H9 (cell line): ENCODE measurements around the gene KIAA2012. TPM values are rescaled to one million over a fixed set of nuclear protein-coding genes. Genes with fewer than 3 reads are reported as not detected.
A peak's percentile ranks its signal among the peaks of the same experiment; 100 is the strongest.

Source experiments
- DNase-seq: peaks from one replicate; pipeline ENCODE4 v3.0.0-alpha.2; 2017
- H2AFZ ChIP-seq: one replicate; pipeline ENCODE4 v1.6.1; 2013; ENCODE audit warnings: mild to moderate bottlenecking, low read length, control low read depth, moderate library complexity
- H2AK5ac ChIP-seq: 2 replicates; pipeline ENCODE4 v1.6.1; 2013; ENCODE audit warnings: low read length, control low read depth, mixed read lengths; ENCODE audit not compliant: insufficient read length
- H2BK120ac ChIP-seq: one replicate; pipeline ENCODE4 v1.6.1; 2013; ENCODE audit warnings: low read depth, mild to moderate bottlenecking, low read length, control low read depth, inconsistent platforms; ENCODE audit not compliant: poor library complexity, severe bottlenecking
- H2BK12ac ChIP-seq: 2 replicates; pipeline ENCODE4 v1.6.1; 2013; ENCODE audit warnings: low read length, control low read depth, mixed read lengths, low read depth; ENCODE audit not compliant: insufficient read length
- H2BK15ac ChIP-seq: 2 replicates; pipeline ENCODE4 v1.6.1; 2013; ENCODE audit warnings: low read depth, low read length, control low read depth
- H2BK20ac ChIP-seq: one replicate; pipeline ENCODE4 v1.6.1; 2013; ENCODE audit warnings: low read depth, mild to moderate bottlenecking, low read length, control low read depth, inconsistent platforms; ENCODE audit not compliant: poor library complexity, severe bottlenecking
- H2BK5ac ChIP-seq: 2 replicates; pipeline ENCODE4 v1.6.1; 2013; ENCODE audit warnings: low read length, control low read depth, mixed read lengths; ENCODE audit not compliant: insufficient read length
- H3K14ac ChIP-seq: 2 replicates; pipeline ENCODE4 v1.6.1; 2013; ENCODE audit warnings: low read length, control low read depth; ENCODE audit not compliant: insufficient read depth
- H3K18ac ChIP-seq: 2 replicates; pipeline ENCODE4 v1.6.1; 2013; ENCODE audit warnings: low read depth, mild to moderate bottlenecking, mixed read lengths, low read length, control low read depth; ENCODE audit not compliant: insufficient read length
- H3K23ac ChIP-seq: 2 replicates; pipeline ENCODE4 v1.6.1; 2013; ENCODE audit warnings: low read length, control low read depth, mixed read lengths, low read depth; ENCODE audit not compliant: insufficient read length
- H3K23me2 ChIP-seq: 2 replicates; pipeline ENCODE4 v1.6.1; 2013; ENCODE audit warnings: low read depth, mild to moderate bottlenecking, mixed read lengths, low read length, control low read depth; ENCODE audit not compliant: insufficient read length, poor library complexity, severe bottlenecking
- H3K27ac ChIP-seq: 2 replicates; pipeline ENCODE4 v1.5.1; 2013; ENCODE audit warnings: low read length, control low read depth, mixed read lengths, low read depth; ENCODE audit not compliant: insufficient read length
- H3K27me3 ChIP-seq: 2 replicates; pipeline ENCODE4 v1.6.1; 2013; ENCODE audit warnings: low read length, control low read depth, inconsistent platforms; ENCODE audit not compliant: insufficient read depth
- H3K4ac ChIP-seq: 2 replicates; pipeline ENCODE4 v1.6.1; 2013; ENCODE audit warnings: low read depth, mild to moderate bottlenecking, control low read depth, inconsistent platforms, low read length, moderate library complexity
- H3K4me1 ChIP-seq: 2 replicates; pipeline ENCODE4 v1.6.1; 2013; ENCODE audit warnings: low read length, control low read depth, inconsistent platforms; ENCODE audit not compliant: insufficient read depth
- H3K4me2 ChIP-seq: 2 replicates; pipeline ENCODE4 v1.6.1; 2013; ENCODE audit warnings: low read length, control low read depth, mixed read lengths; ENCODE audit not compliant: insufficient read length, insufficient read depth
- H3K56ac ChIP-seq: 2 replicates; pipeline ENCODE4 v1.6.1; 2013; ENCODE audit warnings: low read depth, mild to moderate bottlenecking, mixed read lengths, low read length, control low read depth; ENCODE audit not compliant: insufficient read length
- H3K79me1 ChIP-seq: 2 replicates; pipeline ENCODE4 v1.6.1; 2013; ENCODE audit warnings: low read depth, mild to moderate bottlenecking, moderate library complexity, low read length, control low read depth, inconsistent platforms; ENCODE audit not compliant: insufficient read depth, poor library complexity, severe bottlenecking
- H3K79me2 ChIP-seq: 2 replicates; pipeline ENCODE4 v1.6.1; 2013; ENCODE audit warnings: low read length, control low read depth, inconsistent platforms; ENCODE audit not compliant: insufficient read depth
- H3K9ac ChIP-seq: 2 replicates; pipeline ENCODE4 v1.6.1; 2013; ENCODE audit warnings: low read length, control low read depth, mixed read lengths; ENCODE audit not compliant: insufficient read length; ENCODE audit errors: extremely low read depth
- H3K9me3 ChIP-seq: one replicate; pipeline ENCODE4 v1.6.1; 2013; ENCODE audit warnings: low read depth, low read length, inconsistent platforms; ENCODE audit not compliant: control insufficient read depth
- H3T11ph ChIP-seq: one replicate; pipeline ENCODE4 v1.6.1; 2013; ENCODE audit warnings: mild to moderate bottlenecking, low read length, control low read depth, inconsistent platforms
- H4K20me1 ChIP-seq: one replicate; pipeline ENCODE4 v1.6.1; 2013; ENCODE audit not compliant: control insufficient read depth, insufficient read length, insufficient read depth
- H4K5ac ChIP-seq: 2 replicates; pipeline ENCODE4 v1.6.1; 2013; ENCODE audit warnings: low read depth, mild to moderate bottlenecking, mixed read lengths, low read length, control low read depth; ENCODE audit not compliant: insufficient read length
- H4K8ac ChIP-seq: replicated peaks from 2 replicates; pipeline ENCODE4 v1.6.1; 2013; ENCODE audit warnings: low read length, control low read depth, mixed read lengths, low read depth; ENCODE audit not compliant: insufficient read length
- H4K91ac ChIP-seq: 2 replicates; pipeline ENCODE4 v1.6.1; 2013; ENCODE audit warnings: low read depth, mild to moderate bottlenecking, moderate library complexity, mixed read lengths, low read length, control low read depth; ENCODE audit not compliant: insufficient read length
- H3K27ac Mint-ChIP-seq, 3 experiments: 2 replicates in 2 of 3; 3 replicates in 1 of 3; pipeline ENCODE4 v1.8.0; 2020 to 2021; ENCODE audit warnings: mixed read lengths in 3 of 3, mild to moderate bottlenecking in 1 of 3, moderate library complexity in 1 of 3
- H3K27me3 Mint-ChIP-seq: 2 replicates; pipeline ENCODE4 v1.8.0; 2021; ENCODE audit warnings: low read depth, mild to moderate bottlenecking, moderate library complexity, mixed read lengths
- H3K36me3 Mint-ChIP-seq, 3 experiments: 2 replicates in 2 of 3; 3 replicates in 1 of 3; pipeline ENCODE4 v1.8.0; 2020 to 2021; ENCODE audit warnings: low read depth in 3 of 3, mixed read lengths in 3 of 3; ENCODE audit not compliant: insufficient read depth in 1 of 3
- H3K4me1 Mint-ChIP-seq, 2 experiments: 2 replicates each; pipeline ENCODE4 v1.8.0; 2020; ENCODE audit warnings: mixed read lengths in 2 of 2
- H3K4me3 Mint-ChIP-seq, 2 experiments: 2 replicates in 1 of 2; 3 replicates in 1 of 2; pipeline ENCODE4 v1.8.0; 2020 to 2021; ENCODE audit warnings: mild to moderate bottlenecking in 2 of 2, mixed read lengths in 2 of 2, moderate library complexity in 1 of 2
- H3K9me3 Mint-ChIP-seq, 2 experiments: 2 replicates in 1 of 2; 3 replicates in 1 of 2; pipeline ENCODE4 v1.8.0; 2020; ENCODE audit warnings: mild to moderate bottlenecking in 2 of 2, mixed read lengths in 2 of 2, moderate library complexity in 1 of 2
- WGBS: extraction: QIAGEN DNeasy Blood & Tissue Kit; methylation state at CpG from one replicate; pipeline ENCODE4 v1.1.7; 2013; ENCODE audit warnings: missing lambda C conversion rate, low lambda C conversion rate, mixed read lengths; ENCODE audit not compliant: insufficient read length; ENCODE audit errors: extremely low coverage; 5-methylcytosine and 5-hydroxymethylcytosine counted together
- total RNA-seq: library from RNA; stranded (reverse); gene quantifications from 2 replicates; pipeline ENCODE4 v1.2.1, GENCODE V29; 2021
- TF ChIP-seq, protein P1 (sequence below): fragments of 200-600 bp; sonication (generic); conservative IDR thresholded peaks from 3 replicates; pipeline ENCODE4 v1.8.0; 2021; ENCODE audit warnings: antibody characterized with exemption, mild to moderate bottlenecking

Gene KIAA2012
- total RNA-seq, 1 experiment from 2014 or later, result not detected

DNA sequence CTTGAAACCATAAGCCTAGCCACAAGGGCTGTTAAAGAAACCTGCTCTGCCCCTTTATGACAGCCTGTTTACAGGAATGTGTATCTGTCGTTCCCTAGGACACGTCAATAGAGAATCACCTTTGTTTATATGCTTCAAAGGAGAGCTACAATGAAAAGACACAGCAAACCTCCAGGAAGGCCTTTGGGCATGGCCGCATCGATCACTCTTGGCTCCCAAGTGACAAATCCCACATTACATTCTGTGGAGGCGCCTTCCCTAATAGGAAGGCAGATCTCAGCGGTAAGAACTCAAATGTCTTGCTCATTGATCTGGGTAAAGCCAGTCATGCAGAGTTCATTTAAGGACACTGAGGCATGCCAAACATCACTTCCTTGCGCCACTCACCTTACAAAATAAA is 26.5 kb downstream of the KIAA2012 start:
- no peak overlapping the region for H4K91ac ChIP-seq
- H2AFZ ChIP-seq, result no peak overlapping the region
- no peak overlapping the region for H2BK120ac ChIP-seq
- no peak overlapping the region for H2AK5ac ChIP-seq
- Mint-ChIP-seq H3K36me3 (no peaks in the 10 kb centered on the region; a peak in 1 of 7 replicates), H3K9me3 (0 out of 5 replicates have a peak, but pooled peaks cover 0 to 5% of the 10 kb centered on the region in 2 experiments), H3K4me3 (no peak overlapping the region), H3K27ac (no peak overlapping the region; a peak in 1 of 7 replicates), H3K27me3 (no peaks in the 10 kb centered on the region), H3K4me1 (peaks cover 35 to 38% of the 10 kb centered on the region in 2 experiments)
- H3K79me2 ChIP-seq, result no peaks in the 10 kb centered on the region
- H3K18ac ChIP-seq, result peak overlapping the region; percentile 79
- H3K9me3 ChIP-seq, result no peaks in the 10 kb centered on the region
- no peak overlapping the region for H3T11ph ChIP-seq
- TF ChIP-seq, protein P1, sequence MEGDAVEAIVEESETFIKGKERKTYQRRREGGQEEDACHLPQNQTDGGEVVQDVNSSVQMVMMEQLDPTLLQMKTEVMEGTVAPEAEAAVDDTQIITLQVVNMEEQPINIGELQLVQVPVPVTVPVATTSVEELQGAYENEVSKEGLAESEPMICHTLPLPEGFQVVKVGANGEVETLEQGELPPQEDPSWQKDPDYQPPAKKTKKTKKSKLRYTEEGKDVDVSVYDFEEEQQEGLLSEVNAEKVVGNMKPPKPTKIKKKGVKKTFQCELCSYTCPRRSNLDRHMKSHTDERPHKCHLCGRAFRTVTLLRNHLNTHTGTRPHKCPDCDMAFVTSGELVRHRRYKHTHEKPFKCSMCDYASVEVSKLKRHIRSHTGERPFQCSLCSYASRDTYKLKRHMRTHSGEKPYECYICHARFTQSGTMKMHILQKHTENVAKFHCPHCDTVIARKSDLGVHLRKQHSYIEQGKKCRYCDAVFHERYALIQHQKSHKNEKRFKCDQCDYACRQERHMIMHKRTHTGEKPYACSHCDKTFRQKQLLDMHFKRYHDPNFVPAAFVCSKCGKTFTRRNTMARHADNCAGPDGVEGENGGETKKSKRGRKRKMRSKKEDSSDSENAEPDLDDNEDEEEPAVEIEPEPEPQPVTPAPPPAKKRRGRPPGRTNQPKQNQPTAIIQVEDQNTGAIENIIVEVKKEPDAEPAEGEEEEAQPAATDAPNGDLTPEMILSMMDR, result no peak
- H4K8ac ChIP-seq, result no peak overlapping the region
- H2BK12ac ChIP-seq, result no peak overlapping the region
- no peak overlapping the region for H2BK5ac ChIP-seq
- no peak overlapping the region for H3K9ac ChIP-seq
- H3K27ac ChIP-seq, result no peak overlapping the region
- no peak for DNase-seq
- H3K4me1 ChIP-seq, result peaks cover 3% of the 10 kb centered on the region; the same call in 1 of the 2 replicates
- no peak overlapping the region for H2BK15ac ChIP-seq
- no peak overlapping the region for H3K23ac ChIP-seq
- H3K56ac ChIP-seq, result no peak overlapping the region
- H3K4ac ChIP-seq, result no peak overlapping the region
- no peaks in the 10 kb centered on the region for H3K27me3 ChIP-seq
- no peaks in the 10 kb centered on the region for H3K79me1 ChIP-seq
- no peak overlapping the region for H3K4me2 ChIP-seq
- H4K5ac ChIP-seq, result no peak overlapping the region
- peak overlapping the region; percentile 76; the same call in 1 of the 2 replicates for H3K14ac ChIP-seq
- no peak overlapping the region for H2BK20ac ChIP-seq
- no peaks in the 10 kb centered on the region for H4K20me1 ChIP-seq
- no CpG with 5 or more reads among the region's 7 CpGs for WGBS
- H3K23me2 ChIP-seq, result no peaks in the 10 kb centered on the region
